Measurements from ENCODE around the gene IL32. TPM values are rescaled to one million over a fixed set of nuclear protein-coding genes. Genes with fewer than 3 reads are reported as not detected.
A peak's percentile ranks its signal among the peaks of the same experiment; 100 is the strongest.

Gene IL32
- polyA plus RNA-seq, 1 donor from 2014 or later: not detected

- Histone ChIP-seq H2AFZ (ENCODE audit: low read depth, low read length) (no peak overlapping the region), H3K36me3 (ENCODE audit: insufficient read depth, low read length) (no peaks in the 10 kb centered on the region), H3K4me2 (ENCODE audit: low read length) (no peak overlapping the region), H3K9me3 (ENCODE audit: low read length) (no peaks in the 10 kb centered on the region), H3K9ac (ENCODE audit: low read length) (peak overlapping the region; percentile 5), H3K4me3 (ENCODE audit: low read length) (peak overlapping the region; percentile 53), H4K20me1 (ENCODE audit: insufficient read depth) (no peaks in the 10 kb centered on the region), H3K79me2 (replicated peaks; ENCODE audit: insufficient read depth, low read length) (no peaks in the 10 kb centered on the region), H3K9me2 (ENCODE audit: insufficient read depth, low read length) (no peaks in the 10 kb centered on the region), H3F3A (ENCODE audit: insufficient read depth, low read length, poor library complexity, severe bottlenecking) (no peaks in the 10 kb centered on the region), H3K27me3 (ENCODE audit: insufficient read depth, low read depth, low read length) (peaks cover 38% of the 10 kb centered on the region), H3K27ac (ENCODE audit: low read length) (no peak overlapping the region)
- TF ChIP-seq RAD21 (conservative IDR thresholded peaks at IDR 0.05): no peak
- no peak for TF ChIP-seq SMC3 (conservative IDR thresholded peaks at IDR 0.05; ENCODE audit: poor library complexity)
- TF ChIP-seq TAF1 (IDR thresholded peaks at IDR 0.05; ENCODE audit: low read depth): no peak
- TF ChIP-seq EZH2 (IDR thresholded peaks at IDR 0.05; ENCODE audit: borderline replicate concordance, insufficient read depth, low read length, poor library complexity, severe bottlenecking): no peak
- no peak for TF ChIP-seq EP300 (conservative IDR thresholded peaks at IDR 0.05; ENCODE audit: poor library complexity, severe bottlenecking)
- TF ChIP-seq MXI1 (conservative IDR thresholded peaks at IDR 0.05; ENCODE audit: poor library complexity, severe bottlenecking): no peak
- TF ChIP-seq CTCF (IDR thresholded peaks at IDR 0.05; ENCODE audit: poor library complexity, severe bottlenecking): no peak
Observed at GRCh38 chr16:3020604-3021448, 44.6 kb upstream of the IL32 start.

GRCh38 chr16:3021449-3022207, 43.8 kb upstream of the IL32 start:
- Histone ChIP-seq H3K79me2 (replicated peaks; ENCODE audit: insufficient read depth, low read length) (no peaks in the 10 kb centered on the region), H3F3A (ENCODE audit: insufficient read depth, low read length, poor library complexity, severe bottlenecking) (no peaks in the 10 kb centered on the region), H3K27ac (ENCODE audit: low read length) (no peak overlapping the region), H3K9me2 (ENCODE audit: insufficient read depth, low read length) (no peaks in the 10 kb centered on the region), H4K20me1 (ENCODE audit: insufficient read depth) (no peaks in the 10 kb centered on the region), H3K27me3 (ENCODE audit: insufficient read depth, low read depth, low read length) (peaks cover 38% of the 10 kb centered on the region), H3K4me3 (ENCODE audit: low read length) (peak overlapping the region; percentile 53), H3K4me2 (ENCODE audit: low read length) (no peak overlapping the region), H2AFZ (ENCODE audit: low read depth, low read length) (no peak overlapping the region), H3K9me3 (ENCODE audit: low read length) (no peaks in the 10 kb centered on the region), H3K36me3 (ENCODE audit: insufficient read depth, low read length) (no peaks in the 10 kb centered on the region), H3K9ac (ENCODE audit: low read length) (no peak overlapping the region)
- TF ChIP-seq EP300 (conservative IDR thresholded peaks at IDR 0.05; ENCODE audit: poor library complexity, severe bottlenecking): no peak
- no peak for TF ChIP-seq TAF1 (IDR thresholded peaks at IDR 0.05; ENCODE audit: low read depth)
- TF ChIP-seq MXI1 (conservative IDR thresholded peaks at IDR 0.05; ENCODE audit: poor library complexity, severe bottlenecking): no peak
- no peak for TF ChIP-seq SMC3 (conservative IDR thresholded peaks at IDR 0.05; ENCODE audit: poor library complexity)
- TF ChIP-seq POLR2AphosphoS5 (IDR thresholded peaks at IDR 0.05): no peak
- TF ChIP-seq EZH2 (IDR thresholded peaks at IDR 0.05; ENCODE audit: borderline replicate concordance, insufficient read depth, low read length, poor library complexity, severe bottlenecking): no peak
- no peak for TF ChIP-seq REST (IDR thresholded peaks at IDR 0.05; ENCODE audit: borderline replicate concordance)
- TF ChIP-seq CTCF (IDR thresholded peaks at IDR 0.05; ENCODE audit: poor library complexity, severe bottlenecking): no peak
